ENCODE measurements around the gene SLC35F2. TPM values are rescaled to one million over a fixed set of nuclear protein-coding genes. Genes with fewer than 3 reads are reported as not detected.
"Not testable (repeated sequence)": the region's sequence is repeated elsewhere in the genome, so short reads cannot be mapped to it uniquely, and the experiment has no call there.

Gene SLC35F2
- total RNA-seq, 2 experiments from 2014 or later, result 4.7 to 5.3 TPM

GRCh38 chr11:107856180-107856980, 2.2 kb downstream of the SLC35F2 start:
- no peak overlapping the region for H3K27ac Mint-ChIP-seq
- POLR2A ChIA-PET, result interaction anchor here (0.7 kb wide), 1 partner anchor 13 kb away, joined by 5 read pairs; no protein-coding TSS in a partner anchor

GRCh38 chr11:107853070-107853469, 5.5 kb downstream of the SLC35F2 start:
- H3K36me3 Mint-ChIP-seq, result no peaks in the 10 kb centered on the region
- no peaks in the 10 kb centered on the region for H3K9me3 Mint-ChIP-seq
- POLR2A ChIA-PET, result no interaction called here

More at GRCh38 chr11:107856180-107856980, 2.2 kb downstream of the SLC35F2 start:
- DNase-seq (no peak), ATAC-seq (ENCODE audit: low read depth) (no peak)
- Mint-ChIP-seq H3K9me3 (no peaks in the 10 kb centered on the region), H3K36me3 (no peaks in the 10 kb centered on the region), H3K4me1 (peaks cover 14% of the 10 kb centered on the region), H3K4me3 (peak overlapping the region; percentile 28), H3K27me3 (no peaks in the 10 kb centered on the region)

GRCh38 chr11:107851704-107852310, 6.8 kb downstream of the SLC35F2 start:
- H3K27me3 Mint-ChIP-seq, result no peaks in the 10 kb centered on the region
- ATAC-seq (ENCODE audit: low read depth), result no peak
- H3K27ac Mint-ChIP-seq, result no peak overlapping the region
- no peaks in the 10 kb centered on the region for H3K9me3 Mint-ChIP-seq
- H3K36me3 Mint-ChIP-seq, result no peaks in the 10 kb centered on the region
- DNase-seq, result no peak
- H3K4me1 Mint-ChIP-seq, result peaks cover 9% of the 10 kb centered on the region
- H3K4me3 Mint-ChIP-seq, result no peak overlapping the region
- POLR2A ChIA-PET, result no interaction called here

More at GRCh38 chr11:107853070-107853469, 5.5 kb downstream of the SLC35F2 start:
- DNase-seq (no peak), ATAC-seq (ENCODE audit: low read depth) (no peak)
- Mint-ChIP-seq H3K4me3 (no peak overlapping the region), H3K27ac (no peak overlapping the region), H3K4me1 (peaks cover 14% of the 10 kb centered on the region), H3K27me3 (no peaks in the 10 kb centered on the region)

GRCh38 chr11:107849790-107850189, 8.8 kb downstream of the SLC35F2 start:
- H3K27ac Mint-ChIP-seq, result peak overlapping the region; percentile 45
- POLR2A ChIA-PET, result interaction anchor here (0.5 kb wide), 1 partner anchor 21 kb away, joined by 3 read pairs; no protein-coding TSS in a partner anchor
- ATAC-seq (ENCODE audit: low read depth) (no peak), DNase-seq (no peak)
- peaks cover 8% of the 10 kb centered on the region for H3K4me1 Mint-ChIP-seq
- no peak overlapping the region for H3K4me3 Mint-ChIP-seq
- no peaks in the 10 kb centered on the region for H3K9me3 Mint-ChIP-seq
- no peaks in the 10 kb centered on the region for H3K27me3 Mint-ChIP-seq
- H3K36me3 Mint-ChIP-seq, result peaks cover 2% of the 10 kb centered on the region

DNA sequence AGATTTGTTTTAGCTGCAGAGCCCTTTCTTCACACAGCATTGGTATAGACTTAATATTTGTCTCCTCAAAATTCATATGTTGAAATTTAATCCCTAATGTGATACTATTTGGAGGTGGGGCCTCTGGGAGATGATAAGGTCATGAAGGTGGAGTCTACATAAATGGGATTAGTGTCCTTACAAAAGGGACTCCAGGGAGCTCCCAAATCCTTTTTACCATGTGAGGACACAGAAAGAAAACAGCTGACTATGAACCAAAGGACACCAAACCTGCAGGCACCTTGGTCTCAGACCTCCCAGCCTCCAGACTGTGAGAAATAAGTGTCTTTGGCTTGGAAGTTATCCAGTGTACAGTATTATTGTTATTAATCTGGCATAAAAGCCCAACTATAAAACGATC, 10.2 kb downstream of the SLC35F2 start:
- Mint-ChIP-seq H3K4me3 (no peak overlapping the region), H3K27ac (no peak overlapping the region), H3K4me1 (peaks cover 8% of the 10 kb centered on the region), H3K36me3 (peaks cover 5% of the 10 kb centered on the region), H3K27me3 (no peaks in the 10 kb centered on the region), H3K9me3 (no peaks in the 10 kb centered on the region)
- POLR2A ChIA-PET, result no interaction called here
- no peak for ATAC-seq (ENCODE audit: low read depth)
- DNase-seq, result no peak

GRCh38 chr11:107847184-107847583, 11.4 kb downstream of the SLC35F2 start:
- Mint-ChIP-seq H3K27ac (peak overlapping the region; percentile 44), H3K4me3 (no peak overlapping the region)

DNA sequence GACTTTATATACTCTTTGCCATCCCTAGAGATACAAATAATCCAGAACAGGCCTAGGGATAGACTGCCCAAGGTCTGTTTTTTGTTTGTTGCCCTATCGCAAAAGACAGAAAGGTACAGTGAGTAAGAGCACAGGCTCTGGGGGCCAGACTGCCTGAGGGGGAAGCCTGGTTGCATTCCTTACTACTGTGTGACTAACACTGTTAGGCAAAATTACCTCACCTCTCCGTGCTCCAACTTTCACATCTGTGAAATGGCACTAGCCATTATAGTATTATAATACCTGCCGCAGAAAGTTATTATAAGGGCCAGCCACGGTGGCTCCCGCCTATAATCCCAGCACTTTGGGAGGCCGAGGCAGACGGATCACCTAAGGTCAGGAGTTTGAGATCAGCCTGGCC, 14.5 kb downstream of the SLC35F2 start:
- ATAC-seq (ENCODE audit: low read depth) (no peak), DNase-seq (no peak)
- no peaks in the 10 kb centered on the region for H3K27me3 Mint-ChIP-seq
- POLR2A ChIA-PET, result interaction anchor here (0.6 kb wide), 1 partner anchor 50 kb away, joined by 3 read pairs; no protein-coding TSS in a partner anchor
- peaks cover 9% of the 10 kb centered on the region for H3K36me3 Mint-ChIP-seq
- H3K9me3 Mint-ChIP-seq, result no peaks in the 10 kb centered on the region
- no peak overlapping the region for H3K4me3 Mint-ChIP-seq
- H3K27ac Mint-ChIP-seq, result no peak overlapping the region
- H3K4me1 Mint-ChIP-seq, result peaks cover 31% of the 10 kb centered on the region

More at GRCh38 chr11:107847184-107847583, 11.4 kb downstream of the SLC35F2 start:
- Mint-ChIP-seq H3K27me3 (no peaks in the 10 kb centered on the region), H3K36me3 (peaks cover 9% of the 10 kb centered on the region), H3K9me3 (no peaks in the 10 kb centered on the region), H3K4me1 (peaks cover 15% of the 10 kb centered on the region)
- DNase-seq (no peak), ATAC-seq (ENCODE audit: low read depth) (no peak)
- POLR2A ChIA-PET, result interaction anchor here (0.6 kb wide), 1 partner anchor 108 kb away, joined by 6 read pairs; no protein-coding TSS in a partner anchor

DNA sequence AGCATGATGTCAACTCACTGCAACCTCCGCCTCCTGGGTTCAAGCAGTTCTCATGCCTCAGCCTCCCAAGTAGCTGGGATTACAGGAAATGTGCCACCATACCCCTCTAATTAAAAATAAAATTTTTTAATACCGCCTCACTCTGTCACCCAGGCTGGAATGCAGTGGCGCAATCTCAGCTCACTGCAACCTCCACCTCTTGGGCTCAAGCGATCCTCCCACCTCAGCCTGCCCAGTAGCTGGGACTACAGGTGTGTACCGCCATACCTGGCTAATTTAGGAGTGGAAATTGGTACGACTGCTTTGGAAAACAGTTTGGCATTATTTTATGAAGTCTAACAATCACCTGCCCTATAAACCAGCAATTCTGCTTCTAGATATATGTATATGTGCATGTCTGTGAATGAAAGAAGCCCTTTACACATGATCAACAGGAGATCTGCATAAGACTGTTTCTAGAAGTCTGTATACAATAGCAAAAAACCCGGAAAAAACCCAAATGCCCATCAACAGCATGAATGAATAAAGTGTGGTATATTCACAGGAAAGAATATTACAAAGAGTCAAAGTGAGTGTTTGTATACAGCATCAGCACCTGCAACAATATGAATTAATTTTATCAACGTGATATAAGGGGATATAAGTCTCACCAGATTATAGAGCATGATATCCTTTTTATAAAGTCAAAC, 16.0 kb downstream of the SLC35F2 start:
- H3K4me3 Mint-ChIP-seq, result no peak overlapping the region
- H3K27ac Mint-ChIP-seq, result no peak overlapping the region
- H3K27me3 Mint-ChIP-seq, result no peaks in the 10 kb centered on the region
- peaks cover 9% of the 10 kb centered on the region for H3K36me3 Mint-ChIP-seq
- DNase-seq (no peak), ATAC-seq (ENCODE audit: low read depth) (no peak)
- H3K9me3 Mint-ChIP-seq, result no peaks in the 10 kb centered on the region
- H3K4me1 Mint-ChIP-seq, result peaks cover 28% of the 10 kb centered on the region
- POLR2A ChIA-PET, result no interaction called here

- Mint-ChIP-seq H3K9me3 (no peaks in the 10 kb centered on the region), H3K4me1 (peaks cover 28% of the 10 kb centered on the region), H3K36me3 (peaks cover 9% of the 10 kb centered on the region), H3K27ac (peak overlapping the region; percentile 80), H3K27me3 (no peaks in the 10 kb centered on the region), H3K4me3 (no peak overlapping the region)
- POLR2A ChIA-PET, result interaction anchor here (0.8 to 1.6 kb wide), 2 partner anchors 9 to 18 kb away, joined by 3 read pairs; partner anchors contain the start of gene SLC35F2
- DNase-seq (no peak), ATAC-seq (ENCODE audit: low read depth) (no peak)
Measured at GRCh38 chr11:107840129-107840484, 18.5 kb downstream of the SLC35F2 start.

DNA sequence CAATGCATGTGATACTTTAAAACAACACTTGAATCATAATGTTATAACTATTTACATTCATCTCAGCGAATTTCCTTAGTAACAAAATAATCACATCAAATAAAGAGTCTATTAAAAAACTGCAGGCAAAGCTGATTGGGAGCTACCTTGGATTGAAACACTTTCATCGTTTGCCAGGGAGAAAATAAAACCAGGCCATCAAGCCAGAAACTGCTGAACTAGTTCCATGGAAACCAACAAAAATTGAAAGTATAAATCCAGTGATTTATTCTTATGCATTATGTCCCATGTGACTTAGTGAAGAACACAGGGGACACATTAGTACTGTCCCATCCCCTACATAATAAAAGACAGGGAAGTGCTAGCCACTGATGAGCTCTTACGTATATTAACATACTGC, 21.7 kb downstream of the SLC35F2 start:
- Mint-ChIP-seq H3K9me3 (no peaks in the 10 kb centered on the region), H3K27me3 (no peaks in the 10 kb centered on the region), H3K4me3 (no peak overlapping the region), H3K36me3 (peaks cover 1% of the 10 kb centered on the region), H3K4me1 (peaks cover 21% of the 10 kb centered on the region), H3K27ac (no peak overlapping the region)
- ATAC-seq (ENCODE audit: low read depth) (no peak), DNase-seq (no peak)
- POLR2A ChIA-PET, result no interaction called here

DNA sequence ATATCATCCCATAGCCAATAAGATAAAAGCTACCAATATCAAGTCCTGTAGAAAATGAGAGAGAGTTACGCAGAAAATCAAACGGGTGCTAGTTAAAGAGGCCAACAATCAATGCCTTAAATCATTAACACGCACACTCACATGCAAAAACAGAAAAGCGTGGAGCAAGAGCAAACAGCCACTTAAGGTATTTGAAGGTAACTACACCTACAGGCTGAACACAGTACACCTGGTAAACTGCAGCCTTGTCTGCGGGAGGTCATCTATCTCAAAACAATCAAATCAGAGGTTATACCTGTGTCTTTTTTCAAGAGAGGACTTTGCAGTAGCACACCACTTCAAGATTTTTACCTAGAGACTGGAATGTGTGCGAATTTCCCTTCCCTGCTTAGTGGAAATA, 23.6 kb downstream of the SLC35F2 start:
- H3K27ac Mint-ChIP-seq, result no peak overlapping the region
- H3K9me3 Mint-ChIP-seq, result no peaks in the 10 kb centered on the region
- peaks cover 2% of the 10 kb centered on the region for H3K36me3 Mint-ChIP-seq
- no peaks in the 10 kb centered on the region for H3K27me3 Mint-ChIP-seq
- H3K4me1 Mint-ChIP-seq, result peaks cover 6% of the 10 kb centered on the region
- DNase-seq, result no peak
- ATAC-seq (ENCODE audit: low read depth), result no peak
- H3K4me3 Mint-ChIP-seq, result no peak overlapping the region
- POLR2A ChIA-PET, result no interaction called here

- H3K27me3 Mint-ChIP-seq; H3K4me3 Mint-ChIP-seq; H3K9me3 Mint-ChIP-seq; ATAC-seq (ENCODE audit: low read depth); POLR2A ChIA-PET; H3K27ac Mint-ChIP-seq; H3K4me1 Mint-ChIP-seq; DNase-seq; H3K36me3 Mint-ChIP-seq: not testable (repeated sequence)
Measured at GRCh38 chr11:107833926-107834325, 24.7 kb downstream of the SLC35F2 start.

DNA sequence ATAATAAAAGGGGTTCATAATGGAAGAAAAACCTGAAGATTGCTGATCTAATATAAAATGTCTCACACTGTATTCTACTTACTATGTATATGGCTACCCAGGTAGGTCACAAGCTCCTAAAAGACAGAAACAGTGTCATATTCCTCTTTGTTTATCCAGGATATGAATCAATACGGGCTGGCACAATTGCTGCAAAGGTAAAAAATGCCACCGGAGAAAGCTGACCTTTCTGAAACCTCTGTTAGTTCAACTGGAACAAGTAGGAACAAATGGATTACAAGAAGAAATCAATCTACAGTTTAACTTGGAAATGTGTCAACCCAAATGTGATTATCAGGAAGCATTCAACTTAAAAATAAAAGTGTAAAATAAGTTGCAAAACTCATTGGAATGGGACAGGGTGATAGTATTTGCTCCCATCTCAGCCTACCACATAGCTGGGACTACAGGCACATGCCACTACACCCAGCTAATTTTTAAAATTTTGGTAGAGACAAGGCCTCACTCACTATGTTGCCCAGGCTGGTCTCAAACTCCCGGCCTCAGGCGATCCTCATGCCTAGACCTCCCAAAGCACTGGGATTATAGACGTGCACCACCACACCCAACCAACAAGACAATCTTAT, 27.6 kb downstream of the SLC35F2 start:
- no peaks in the 10 kb centered on the region for H3K4me1 Mint-ChIP-seq
- no peak overlapping the region for H3K27ac Mint-ChIP-seq
- ATAC-seq (ENCODE audit: low read depth), result no peak
- H3K4me3 Mint-ChIP-seq, result no peak overlapping the region
- H3K9me3 Mint-ChIP-seq, result no peaks in the 10 kb centered on the region
- H3K27me3 Mint-ChIP-seq, result no peaks in the 10 kb centered on the region
- no peak for DNase-seq
- peaks cover 2% of the 10 kb centered on the region for H3K36me3 Mint-ChIP-seq
- POLR2A ChIA-PET, result interaction anchor here (1.2 kb wide), 1 partner anchor 9 kb away, joined by 3 read pairs; no protein-coding TSS in a partner anchor
